OCI-LY3 (cell line): ENCODE data around the gene GNG12.

Source experiments
- CTCF ChIP-seq: fragments of 200-600, 300-600 bp; sonication (generic); IDR thresholded peaks from 2 replicates; pipeline ENCODE4 v1.5.1; 2014; ENCODE audit warnings: antibody characterized with exemption, low read length, low read depth
- EZH2phosphoT487 ChIP-seq: fragments of 200-600 bp; shearing (Covaris generic); IDR thresholded peaks from 2 replicates; pipeline ENCODE4 v1.6.1; 2018; ENCODE audit warnings: antibody characterized with exemption, mixed run types, low read depth

DNA sequence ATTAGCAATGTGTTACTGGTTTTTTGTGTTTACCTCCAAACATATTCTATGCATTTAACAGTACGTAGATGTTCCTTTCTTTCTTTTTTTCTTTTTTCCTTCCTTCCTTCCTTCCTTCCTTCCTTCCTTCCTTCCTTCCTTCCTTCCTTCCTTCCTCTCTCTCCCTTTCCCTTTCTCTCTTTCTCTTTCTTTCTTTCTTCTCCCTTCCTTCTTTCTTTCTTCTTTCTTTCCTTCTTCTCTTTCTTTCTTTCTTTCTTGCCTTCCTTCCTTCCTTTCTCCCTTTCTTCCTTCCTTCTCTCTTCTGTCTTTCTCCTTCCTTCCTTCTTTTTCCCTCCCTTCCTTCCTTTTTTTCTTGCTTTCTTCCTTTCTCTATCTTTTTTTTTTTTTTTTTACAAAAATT is 46.2 kb upstream of the GNG12 start:
- TF ChIP-seq EZH2phosphoT487 (no peak), CTCF (no peak)
